OCI-LY1 (cell line): Measurements from ENCODE around the gene ZFHX3.

Source experiments
- H2AFZ ChIP-seq: fragments of 200-600 bp; sonication (generic), shearing (Covaris generic); 2 replicates; pipeline ENCODE4 v1.6.0; 2014; ENCODE audit warnings: antibody characterized with exemption, mild to moderate bottlenecking, low read length
- H3F3A ChIP-seq: fragments of 200-600 bp; sonication (generic), shearing (Covaris generic); 2 replicates; pipeline ENCODE4 v1.6.0; 2014; ENCODE audit warnings: mild to moderate bottlenecking, antibody characterized with exemption, low read length, moderate library complexity; ENCODE audit not compliant: insufficient read depth
- H3K27ac ChIP-seq: fragments of 200-600 bp; sonication (generic); 2 replicates; pipeline ENCODE4 v1.5.1; 2014; ENCODE audit warnings: low read length, mixed run types, mild to moderate bottlenecking, low read depth; ENCODE audit not compliant: poor library complexity, severe bottlenecking
- H3K27me3 ChIP-seq: fragments of 200-600 bp; sonication (generic); 2 replicates; pipeline ENCODE4 v1.6.0; 2014; ENCODE audit warnings: antibody characterized with exemption, mild to moderate bottlenecking, low read length, moderate library complexity; ENCODE audit not compliant: insufficient read depth
- H3K36me3 ChIP-seq: fragments of 200-600 bp; sonication (generic); 2 replicates; pipeline ENCODE4 v1.6.1; 2014; ENCODE audit warnings: mild to moderate bottlenecking, antibody characterized with exemption, low read length, moderate library complexity, mixed read lengths; ENCODE audit not compliant: insufficient read depth
- H3K4me1 ChIP-seq: fragments of 200-600 bp; sonication (generic); 2 replicates; pipeline ENCODE4 v1.5.1; 2014; ENCODE audit warnings: mild to moderate bottlenecking, low read length, moderate library complexity; ENCODE audit not compliant: insufficient read depth, severe bottlenecking
- H3K4me2 ChIP-seq: fragments of 200-600 bp; sonication (generic), shearing (Covaris generic); 2 replicates; pipeline ENCODE4 v1.6.1; 2014; ENCODE audit warnings: low read length
- H3K4me3 ChIP-seq: fragments of 200-600 bp; sonication (generic); 2 replicates; pipeline ENCODE4 v1.5.1; 2014; ENCODE audit warnings: low read length, low read depth, mild to moderate bottlenecking, mixed read lengths; ENCODE audit not compliant: poor library complexity, severe bottlenecking
- H3K79me2 ChIP-seq: fragments of 200-600 bp; shearing (Covaris generic); 2 replicates; pipeline ENCODE4 v1.6.1; 2016; ENCODE audit warnings: mixed run types, low read length, mixed read lengths; ENCODE audit not compliant: insufficient read depth
- H3K9ac ChIP-seq: fragments of 200-600 bp; sonication (generic), shearing (Covaris generic); 2 replicates; pipeline ENCODE4 v1.6.1; 2014; ENCODE audit warnings: mild to moderate bottlenecking, low read length, mixed read lengths
- H3K9me2 ChIP-seq: fragments of 200-600 bp; sonication (generic), shearing (Covaris generic); 2 replicates; pipeline ENCODE4 v1.6.1; 2014; ENCODE audit warnings: low read depth, mild to moderate bottlenecking, low read length, mixed read lengths
- H3K9me3 ChIP-seq: fragments of 200-600 bp; shearing (Covaris generic); 2 replicates; pipeline ENCODE4 v1.6.1; 2014; ENCODE audit warnings: low read length, mixed read lengths
- H4K20me1 ChIP-seq: fragments of 200-600 bp; sonication (generic), shearing (Covaris generic); 2 replicates; pipeline ENCODE4 v1.6.0; 2016; ENCODE audit warnings: mild to moderate bottlenecking, low read length; ENCODE audit not compliant: insufficient read depth
- EZH2 ChIP-seq: fragments of 200-600 bp; sonication (generic), shearing (Covaris generic); IDR thresholded peaks from 2 replicates; pipeline ENCODE4 v1.8.0; 2017; ENCODE audit warnings: borderline replicate concordance, mixed run types, mild to moderate bottlenecking, antibody characterized with exemption, low read length, moderate library complexity, mixed read lengths
- TF ChIP-seq, protein P1 (sequence below): fragments of 200-600 bp; sonication (generic), shearing (Covaris generic); IDR thresholded peaks from 2 replicates; pipeline ENCODE4 v1.5.1; 2017; ENCODE audit warnings: mild to moderate bottlenecking, antibody characterized with exemption, low read length, moderate library complexity, mixed read lengths

Gene ZFHX3

DNA sequence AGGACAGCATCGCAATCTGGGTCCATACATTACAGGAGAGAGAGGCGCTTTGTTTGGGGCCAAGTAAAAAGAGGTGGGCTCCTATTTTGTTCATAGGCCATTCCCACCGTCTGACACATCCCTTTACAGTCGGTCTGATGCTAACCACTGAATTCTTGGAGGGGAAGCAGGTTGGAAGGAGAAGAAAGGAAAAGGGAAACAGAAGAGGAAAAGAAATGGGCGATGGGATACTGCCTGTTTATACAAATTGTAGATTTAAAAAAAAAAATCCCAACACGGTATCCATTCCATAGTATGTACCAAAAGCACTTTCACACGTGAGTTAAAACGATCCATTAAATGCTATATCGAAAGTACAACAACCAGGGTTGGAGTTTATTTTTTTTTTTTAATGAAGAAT lies 4.0 kb upstream of the ZFHX3 start:
- H3K9me3 ChIP-seq = no peaks in the 10 kb centered on the region
- H3K36me3 ChIP-seq = no peaks in the 10 kb centered on the region
- no peak overlapping the region for H2AFZ ChIP-seq
- H3K27me3 ChIP-seq = peaks cover 8% of the 10 kb centered on the region; the same call in 1 of the 2 replicates
- no peaks in the 10 kb centered on the region for H4K20me1 ChIP-seq
- no peak overlapping the region for H3K4me2 ChIP-seq
- no peak overlapping the region for H3K4me3 ChIP-seq
- H3K27ac ChIP-seq = no peak overlapping the region
- no peaks in the 10 kb centered on the region for H3K9me2 ChIP-seq
- H3K4me1 ChIP-seq = no peaks in the 10 kb centered on the region
- H3K9ac ChIP-seq = no peak overlapping the region
- H3F3A ChIP-seq = no peaks in the 10 kb centered on the region
- TF ChIP-seq, protein P1, sequence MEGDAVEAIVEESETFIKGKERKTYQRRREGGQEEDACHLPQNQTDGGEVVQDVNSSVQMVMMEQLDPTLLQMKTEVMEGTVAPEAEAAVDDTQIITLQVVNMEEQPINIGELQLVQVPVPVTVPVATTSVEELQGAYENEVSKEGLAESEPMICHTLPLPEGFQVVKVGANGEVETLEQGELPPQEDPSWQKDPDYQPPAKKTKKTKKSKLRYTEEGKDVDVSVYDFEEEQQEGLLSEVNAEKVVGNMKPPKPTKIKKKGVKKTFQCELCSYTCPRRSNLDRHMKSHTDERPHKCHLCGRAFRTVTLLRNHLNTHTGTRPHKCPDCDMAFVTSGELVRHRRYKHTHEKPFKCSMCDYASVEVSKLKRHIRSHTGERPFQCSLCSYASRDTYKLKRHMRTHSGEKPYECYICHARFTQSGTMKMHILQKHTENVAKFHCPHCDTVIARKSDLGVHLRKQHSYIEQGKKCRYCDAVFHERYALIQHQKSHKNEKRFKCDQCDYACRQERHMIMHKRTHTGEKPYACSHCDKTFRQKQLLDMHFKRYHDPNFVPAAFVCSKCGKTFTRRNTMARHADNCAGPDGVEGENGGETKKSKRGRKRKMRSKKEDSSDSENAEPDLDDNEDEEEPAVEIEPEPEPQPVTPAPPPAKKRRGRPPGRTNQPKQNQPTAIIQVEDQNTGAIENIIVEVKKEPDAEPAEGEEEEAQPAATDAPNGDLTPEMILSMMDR = no peak
- TF ChIP-seq EZH2 = no peak
- H3K79me2 ChIP-seq = no peaks in the 10 kb centered on the region

DNA sequence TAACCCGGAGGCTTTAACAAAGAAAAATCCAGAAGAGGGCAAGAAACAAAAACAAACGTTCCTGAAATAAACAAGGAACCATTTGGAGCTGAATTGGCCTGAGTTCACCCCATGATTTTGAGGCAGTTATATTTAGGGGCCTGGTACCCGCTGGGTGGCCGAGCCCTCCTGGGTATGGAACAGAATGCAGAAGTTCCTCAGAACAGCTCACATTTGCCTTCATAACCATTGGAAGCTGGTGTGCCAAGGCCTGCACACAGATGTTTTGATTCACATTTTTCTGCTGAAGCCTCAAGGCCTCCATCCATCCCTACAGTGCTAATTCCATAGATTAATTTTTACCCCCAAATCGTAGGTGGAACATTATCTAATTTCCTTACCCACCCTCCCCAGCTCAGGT lies 3.3 kb upstream of the ZFHX3 start:
- Histone ChIP-seq H3K79me2 (no peaks in the 10 kb centered on the region), H3K9me2 (no peaks in the 10 kb centered on the region), H3K9me3 (no peaks in the 10 kb centered on the region), H3K9ac (no peak overlapping the region), H3F3A (no peaks in the 10 kb centered on the region), H3K27me3 (peaks cover 8% of the 10 kb centered on the region; the same call in 1 of the 2 replicates), H3K4me3 (no peak overlapping the region), H3K36me3 (no peaks in the 10 kb centered on the region), H4K20me1 (no peaks in the 10 kb centered on the region), H3K4me2 (no peak overlapping the region), H3K4me1 (no peaks in the 10 kb centered on the region), H3K27ac (no peak overlapping the region), H2AFZ (no peak overlapping the region)
- TF ChIP-seq EZH2 = no peak
- TF ChIP-seq, protein P1 = no peak

DNA sequence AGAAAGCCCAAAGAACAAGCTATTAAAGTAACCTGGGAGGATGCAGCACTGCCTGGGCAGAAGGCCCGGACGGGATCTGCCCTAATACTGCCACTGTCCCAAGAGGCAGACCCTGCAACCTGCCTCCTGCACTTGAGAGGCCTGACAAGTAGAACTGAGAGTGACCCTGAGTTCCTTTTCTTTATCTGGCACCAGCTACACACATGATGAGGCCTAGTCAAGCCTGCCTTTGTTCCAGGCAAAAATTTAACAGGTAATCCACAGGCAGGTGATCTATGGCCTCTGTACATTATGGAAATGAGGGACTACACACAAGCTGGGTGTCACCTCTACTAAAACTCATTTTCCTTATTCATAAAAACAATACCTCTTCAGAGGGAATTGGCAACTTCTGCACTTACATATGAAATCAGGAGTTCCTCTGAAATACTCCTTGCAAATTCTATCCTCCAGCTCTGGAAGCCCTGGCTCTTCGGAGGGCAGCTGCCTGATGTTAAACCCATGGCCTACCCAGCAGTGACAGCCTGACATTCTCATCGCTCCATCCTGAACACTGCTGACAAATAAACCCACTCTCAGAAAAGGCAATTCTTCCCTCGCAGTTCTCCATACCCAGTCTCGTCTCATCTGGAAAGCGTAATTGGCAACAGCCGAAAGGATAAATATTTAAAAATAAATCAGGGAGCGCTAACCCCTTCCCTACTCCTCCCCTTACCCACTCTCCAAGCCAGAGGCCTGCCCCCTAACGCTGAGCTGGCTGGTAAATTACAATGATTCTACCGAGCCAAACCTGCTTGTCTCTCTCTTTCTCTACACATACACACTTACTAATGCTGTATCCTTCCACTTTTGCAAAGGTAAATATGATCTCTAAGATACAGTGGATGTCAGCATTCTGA lies 2.5 kb upstream of the ZFHX3 start:
- no peak overlapping the region for H3K4me2 ChIP-seq
- no peaks in the 10 kb centered on the region for H3K9me2 ChIP-seq
- H3K4me1 ChIP-seq = no peaks in the 10 kb centered on the region
- H3K36me3 ChIP-seq = no peaks in the 10 kb centered on the region
- no peaks in the 10 kb centered on the region for H3K79me2 ChIP-seq
- no peak for TF ChIP-seq EZH2
- TF ChIP-seq, protein P1 = no peak
- H3K9ac ChIP-seq = no peak overlapping the region
- H3K9me3 ChIP-seq = no peaks in the 10 kb centered on the region
- H3K27ac ChIP-seq = no peak overlapping the region
- no peak overlapping the region for H3K4me3 ChIP-seq
- H4K20me1 ChIP-seq = no peaks in the 10 kb centered on the region
- no peaks in the 10 kb centered on the region for H3F3A ChIP-seq
- peaks cover 8% of the 10 kb centered on the region; the same call in 1 of the 2 replicates for H3K27me3 ChIP-seq
- no peak overlapping the region for H2AFZ ChIP-seq
